HG02938 (cell line): Measurements from ENCODE around the gene KRTAP5-6.

Experiments used
- ATAC-seq: cut with Tn5 transposase; IDR thresholded peaks from one replicate; pipeline ENCODE4 v1.9.1; 2021; ENCODE audit warnings: mild to moderate bottlenecking, moderate library complexity; ENCODE audit not compliant: unreplicated experiment

The KRTAP5-6 gene

GRCh38 chr11:1696608-1697570, at the start of gene KRTAP5-6:
TSS of gene KRTAP5-6 (plus strand) at chr11:1697195. CDS start at chr11:1697246, 51 bp downstream.
- no peak for ATAC-seq

- ATAC-seq, result no peak
Observed at GRCh38 chr11:1647901-1648652, 48.9 kb upstream of the KRTAP5-6 start.

- ATAC-seq, result no peak
Observed at GRCh38 chr11:1648653-1649420, 48.2 kb upstream of the KRTAP5-6 start.

DNA sequence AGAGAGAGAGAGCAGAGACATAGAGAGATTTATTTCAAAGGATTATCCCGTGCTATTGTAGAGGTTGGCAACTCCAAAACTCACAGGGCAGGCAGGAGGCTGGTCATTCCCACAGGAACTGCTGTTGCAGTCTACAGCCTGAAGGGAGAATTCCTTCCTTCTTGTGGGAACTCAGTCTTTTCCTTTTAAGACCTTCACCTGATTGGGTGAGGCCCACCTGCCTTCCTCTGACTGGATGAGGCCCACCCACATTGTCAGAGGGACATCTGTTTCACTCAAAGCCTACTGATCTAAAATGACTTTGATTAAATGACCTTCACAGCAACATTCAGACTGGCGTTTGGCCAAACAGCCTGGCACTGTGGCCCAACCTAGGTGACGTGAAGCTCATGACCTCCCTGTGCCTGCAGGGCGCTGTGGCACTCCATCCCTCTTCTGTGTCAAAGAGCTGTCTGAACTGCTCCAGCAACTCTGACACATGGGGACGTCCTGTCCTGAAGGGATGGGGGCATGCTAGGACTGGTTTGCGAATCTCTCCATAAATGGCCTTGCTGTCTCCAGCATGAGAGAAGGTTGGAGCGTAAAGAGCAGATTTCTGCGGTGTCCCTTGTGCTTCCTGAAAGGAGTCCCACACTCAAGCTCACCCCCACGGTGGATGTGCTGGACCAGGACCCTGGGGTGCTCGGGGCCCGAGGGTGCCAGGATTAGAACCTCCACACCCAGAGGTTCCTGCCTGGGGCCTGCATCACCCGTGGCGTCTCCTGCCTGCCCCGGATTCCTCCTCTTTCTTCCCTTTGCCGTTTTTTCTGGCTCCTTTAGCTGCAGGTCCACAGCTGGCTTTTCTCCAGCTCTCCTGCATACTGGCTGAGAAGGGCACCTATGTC, 46.7 kb upstream of the KRTAP5-6 start:
- no peak for ATAC-seq

DNA sequence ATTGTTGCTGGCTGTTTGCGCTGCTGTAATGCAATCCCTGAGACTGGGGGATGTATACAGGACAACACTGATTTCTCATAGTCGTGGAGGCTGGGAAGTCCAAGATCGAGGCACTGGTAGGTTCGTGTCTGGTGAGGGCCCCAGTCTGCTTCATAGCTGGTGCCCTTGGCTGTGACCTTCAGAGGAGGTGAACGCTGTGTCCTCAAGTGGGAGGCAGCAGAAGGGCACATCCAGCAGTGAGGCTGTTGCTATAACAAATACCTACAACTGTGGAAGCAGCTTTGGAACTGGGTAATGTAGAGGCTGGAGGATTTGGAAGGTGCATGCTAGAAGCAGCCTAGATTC, 46.1 kb upstream of the KRTAP5-6 start:
- ATAC-seq, result no peak

GRCh38 chr11:1651411-1651980, 45.5 kb upstream of the KRTAP5-6 start:
- ATAC-seq, result no peak

DNA sequence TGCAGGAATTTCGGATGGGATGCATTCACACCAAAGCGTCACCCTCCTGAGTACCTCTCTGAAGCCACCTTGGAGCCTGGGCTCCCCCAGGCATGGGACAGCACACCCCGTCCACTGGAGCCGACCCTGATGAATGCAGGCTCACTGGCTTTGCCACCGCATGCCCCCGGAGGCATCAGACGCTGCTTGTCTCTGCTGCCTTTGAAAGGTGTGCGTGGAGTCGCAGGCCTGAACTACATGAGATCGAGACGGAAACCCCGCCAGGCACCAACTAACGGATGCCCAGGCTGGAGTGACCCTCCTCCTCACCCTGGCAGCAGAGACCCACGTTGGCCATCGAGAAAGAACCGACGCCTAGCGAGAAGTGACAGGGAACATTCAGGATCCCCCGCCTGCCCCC, 45.0 kb upstream of the KRTAP5-6 start:
- no peak for ATAC-seq

DNA sequence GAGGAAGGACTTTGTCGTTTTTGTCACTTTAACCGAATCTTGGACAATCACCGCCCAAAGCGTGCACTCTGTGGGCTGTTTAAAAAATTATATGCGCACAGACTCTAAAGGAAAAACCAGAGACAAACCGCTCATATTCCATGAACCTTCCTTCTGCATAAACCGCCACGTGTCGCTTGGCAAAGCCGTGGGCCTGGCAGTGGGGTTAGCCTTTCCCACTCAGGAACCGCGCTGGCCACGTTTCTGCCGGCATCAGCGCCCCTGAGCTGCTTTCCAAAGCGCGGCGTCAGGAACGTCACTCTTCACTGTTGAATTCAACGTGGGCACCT, 44.6 kb upstream of the KRTAP5-6 start:
- ATAC-seq, result no peak

DNA sequence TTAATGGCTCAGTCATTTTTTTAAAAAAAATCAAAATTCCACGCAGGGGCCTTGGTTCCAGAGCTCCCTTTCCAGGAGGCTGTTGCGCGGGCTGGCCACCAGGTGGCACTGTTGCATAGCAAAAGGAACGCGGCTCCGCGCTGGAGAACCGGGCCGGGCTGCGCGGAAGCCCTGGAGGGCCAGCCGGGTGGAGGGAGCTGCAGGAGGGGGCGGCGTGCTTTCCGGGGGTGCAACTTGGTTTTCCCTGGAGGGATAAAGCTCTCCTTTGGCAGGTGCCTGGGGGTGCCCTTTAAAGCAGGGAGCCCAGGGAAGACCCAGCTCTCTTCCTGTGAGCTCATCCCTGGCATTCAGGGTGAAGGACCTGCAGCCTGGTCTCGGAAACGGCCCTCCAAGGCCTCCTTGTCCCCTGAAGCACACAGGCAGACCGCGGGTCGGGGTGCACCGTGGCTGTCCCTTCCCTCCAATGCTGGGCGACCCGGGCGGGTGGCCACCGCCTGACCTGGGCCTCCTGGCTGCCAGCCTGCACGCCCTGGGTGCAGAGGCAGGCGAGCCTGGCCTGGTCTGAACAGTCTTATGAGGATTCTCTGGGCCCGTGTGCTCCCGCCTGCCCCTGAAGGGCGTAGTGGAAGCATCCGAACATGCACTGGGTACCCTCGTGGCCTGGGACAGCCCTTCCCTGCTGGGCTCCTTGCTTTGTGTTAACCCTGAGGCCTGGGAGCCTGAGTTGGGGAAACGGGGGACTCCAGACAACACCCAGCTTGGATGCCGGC, 44.0 kb upstream of the KRTAP5-6 start:
- no peak for ATAC-seq

- ATAC-seq, result no peak
Observed at GRCh38 chr11:1653541-1654387, 43.2 kb upstream of the KRTAP5-6 start.

GRCh38 chr11:1654388-1655167, 42.4 kb upstream of the KRTAP5-6 start:
- ATAC-seq, result no peak

GRCh38 chr11:1655168-1656060, 41.6 kb upstream of the KRTAP5-6 start:
- no peak for ATAC-seq

DNA sequence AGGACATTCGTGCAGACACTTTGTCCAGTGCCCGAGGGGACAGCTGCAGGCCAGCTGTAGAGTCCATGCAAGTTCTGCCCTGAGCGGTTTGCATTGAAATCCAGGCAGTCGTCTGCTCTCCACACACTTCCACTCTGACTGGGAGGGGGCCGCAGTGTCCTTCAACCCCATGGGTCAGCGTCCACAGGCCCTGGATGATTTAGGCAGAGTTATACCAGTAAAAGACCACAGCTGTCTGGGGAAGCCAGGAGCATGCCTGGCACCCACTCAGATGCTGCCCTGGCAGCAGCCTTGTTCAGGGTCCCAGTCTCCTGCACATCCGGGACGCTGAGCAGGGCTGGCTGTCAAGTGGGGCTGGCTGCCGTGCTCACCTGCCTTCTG, 40.9 kb upstream of the KRTAP5-6 start:
- no peak for ATAC-seq

DNA sequence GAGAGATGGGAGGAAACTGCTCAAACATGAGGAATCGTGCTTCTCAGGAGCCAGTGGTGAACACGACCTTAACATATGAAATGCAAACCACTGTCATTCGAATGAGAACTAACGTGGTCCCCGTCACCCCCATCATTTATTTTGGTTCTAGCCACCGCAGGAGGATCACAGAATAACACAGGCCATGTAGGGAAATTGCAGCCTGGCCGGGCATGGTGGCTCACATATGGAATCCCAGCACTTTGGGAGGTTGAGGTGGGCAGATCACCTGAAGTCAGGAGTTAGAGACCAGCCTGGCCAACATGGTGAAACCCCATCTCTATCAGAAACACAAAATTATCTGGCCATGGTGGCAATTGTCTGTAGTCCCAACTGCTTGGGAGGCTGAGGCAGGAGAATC, 40.3 kb upstream of the KRTAP5-6 start:
- ATAC-seq, result no peak

GRCh38 chr11:1659506-1659905, 37.5 kb upstream of the KRTAP5-6 start:
- ATAC-seq, result no peak

DNA sequence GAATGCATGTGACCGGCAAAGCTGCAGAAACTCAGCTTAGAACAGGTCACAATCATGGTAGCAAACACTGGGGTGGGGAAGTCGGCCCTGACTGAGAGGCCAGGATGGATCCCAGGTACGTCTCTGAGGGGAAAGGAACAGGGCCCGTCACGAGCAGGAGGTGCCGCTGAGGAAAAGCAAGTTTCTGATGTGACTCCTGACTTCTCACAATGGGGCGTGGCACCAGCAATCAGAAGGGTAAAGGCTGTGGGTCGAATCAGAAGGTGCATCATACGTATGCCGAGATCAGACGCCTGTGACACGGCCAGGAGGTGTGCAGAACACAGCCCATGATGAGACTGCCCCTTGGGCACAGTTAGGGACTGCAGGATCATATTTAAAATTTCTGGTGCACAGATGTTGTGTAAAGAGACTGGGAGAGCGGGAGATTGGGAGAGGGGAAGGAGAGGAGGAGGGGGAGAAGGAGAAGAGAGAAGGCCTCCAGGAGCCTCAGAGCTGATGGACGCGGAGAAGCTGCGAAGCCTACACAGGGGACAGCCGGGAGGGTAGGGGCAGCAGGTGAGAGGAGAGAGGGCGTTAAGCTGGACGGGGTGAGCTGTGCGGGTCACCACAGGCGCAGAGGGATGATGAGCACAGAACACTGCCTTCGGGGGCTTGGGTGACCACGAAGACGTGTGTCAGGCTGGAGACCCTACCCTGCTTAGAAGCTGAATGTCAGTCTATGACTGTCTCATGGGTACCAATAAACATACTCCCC, 36.7 kb upstream of the KRTAP5-6 start:
- ATAC-seq, result no peak
